Inferior parietal cortex (tissue), 1 donor: Measurements from ENCODE around the gene UBE2M.
"Not testable (repeated sequence)": the region's sequence is repeated elsewhere in the genome, so short reads cannot be mapped to it uniquely, and the experiment has no call there.

Experiments
- DNase-seq: peaks from one replicate; pipeline ENCODE4 v3.0.0-alpha.2; 2016; ENCODE audit errors: extremely low spot score

Gene UBE2M

GRCh38 chr19:58513694-58514563 lies 44.5 kb downstream of the UBE2M start:
- DNase-seq: peak; percentile 89

DNA sequence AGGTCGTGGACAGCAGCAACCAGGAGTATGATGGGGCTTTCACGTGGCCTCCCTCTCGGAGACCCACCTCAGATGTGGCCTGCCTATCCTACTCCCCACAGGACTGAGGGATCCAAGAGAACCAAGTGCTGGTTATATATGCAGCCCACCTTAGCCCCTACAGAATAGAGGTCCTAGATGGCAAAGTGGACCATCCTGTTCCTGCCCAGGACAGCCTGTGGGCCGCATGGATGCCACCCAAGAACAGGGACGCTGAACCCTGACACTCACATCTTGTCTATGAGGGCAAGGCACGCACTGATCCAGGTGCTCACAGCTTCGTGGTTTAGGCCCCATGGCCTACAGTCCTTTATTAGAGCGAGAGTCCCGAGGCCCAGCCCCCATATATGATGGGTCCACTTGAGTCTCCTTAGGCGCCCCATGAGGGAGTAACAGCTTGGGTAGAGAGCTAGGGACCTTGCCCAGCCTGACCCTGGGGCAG lies 45.2 kb downstream of the UBE2M start:
- DNase-seq: no peak

GRCh38 chr19:58511353-58512208 lies 46.8 kb downstream of the UBE2M start, which contains the start of gene SLC27A5:
Gene SLC27A5, minus strand, starts transcription at chr19:58511992. Its CDS starts 37 bp downstream, at chr19:58511955.
- no peak for DNase-seq

DNA sequence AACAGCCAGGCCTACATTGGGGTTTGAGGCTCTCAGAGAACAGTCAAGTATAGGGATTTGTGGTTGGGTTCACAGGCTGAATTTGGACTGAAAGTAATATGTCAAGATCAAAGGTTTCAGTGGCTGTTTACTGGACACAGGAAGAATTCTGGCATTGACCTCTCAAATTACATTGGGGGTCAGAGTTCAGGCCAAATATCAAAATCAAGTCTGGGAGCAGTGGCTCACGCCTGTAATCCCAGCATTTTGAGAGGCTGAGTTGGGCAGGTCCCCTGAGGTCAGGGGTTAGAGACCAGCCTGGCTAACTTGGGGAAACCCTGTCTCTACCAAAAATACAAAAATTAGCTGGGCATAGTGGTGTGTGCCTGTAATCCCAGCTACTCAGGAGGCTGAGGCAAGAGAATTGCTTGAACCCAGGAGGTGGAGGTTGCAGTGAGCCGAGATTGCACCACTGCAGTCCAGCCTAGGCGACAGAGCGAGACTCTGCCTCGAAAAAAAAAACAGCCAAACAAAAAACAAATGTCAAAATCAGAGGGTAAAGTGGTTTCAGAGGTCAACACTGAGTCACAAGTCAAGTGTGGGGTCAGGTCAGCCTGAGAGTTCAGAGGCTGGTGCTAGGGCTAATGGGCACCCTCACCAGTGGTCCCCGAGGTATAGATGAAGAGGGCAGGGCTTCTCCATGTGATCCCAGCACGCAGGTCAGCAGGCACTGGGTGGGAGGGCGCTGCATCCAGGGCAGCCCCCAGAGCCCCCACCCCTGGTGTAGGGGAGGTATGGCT lies 48.1 kb downstream of the UBE2M start:
- DNase-seq: no peak

DNA sequence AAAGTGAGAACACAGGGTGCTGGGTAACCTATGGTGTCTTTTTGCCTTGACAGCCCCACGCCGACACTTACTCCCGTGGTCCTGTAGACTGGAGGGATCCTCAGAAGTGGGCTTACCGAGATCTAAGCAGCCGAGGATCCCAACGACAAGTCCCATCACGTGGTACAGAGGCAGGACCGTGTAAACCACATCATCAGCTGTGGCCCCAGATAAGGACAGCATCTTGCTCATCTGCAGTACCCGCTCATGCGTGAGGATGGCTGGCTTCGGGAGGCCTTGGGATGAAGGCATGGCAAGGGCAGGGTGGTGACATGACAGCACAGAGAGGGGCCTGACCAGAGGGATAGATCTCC lies 48.7 kb downstream of the UBE2M start:
- no peak for DNase-seq

DNA sequence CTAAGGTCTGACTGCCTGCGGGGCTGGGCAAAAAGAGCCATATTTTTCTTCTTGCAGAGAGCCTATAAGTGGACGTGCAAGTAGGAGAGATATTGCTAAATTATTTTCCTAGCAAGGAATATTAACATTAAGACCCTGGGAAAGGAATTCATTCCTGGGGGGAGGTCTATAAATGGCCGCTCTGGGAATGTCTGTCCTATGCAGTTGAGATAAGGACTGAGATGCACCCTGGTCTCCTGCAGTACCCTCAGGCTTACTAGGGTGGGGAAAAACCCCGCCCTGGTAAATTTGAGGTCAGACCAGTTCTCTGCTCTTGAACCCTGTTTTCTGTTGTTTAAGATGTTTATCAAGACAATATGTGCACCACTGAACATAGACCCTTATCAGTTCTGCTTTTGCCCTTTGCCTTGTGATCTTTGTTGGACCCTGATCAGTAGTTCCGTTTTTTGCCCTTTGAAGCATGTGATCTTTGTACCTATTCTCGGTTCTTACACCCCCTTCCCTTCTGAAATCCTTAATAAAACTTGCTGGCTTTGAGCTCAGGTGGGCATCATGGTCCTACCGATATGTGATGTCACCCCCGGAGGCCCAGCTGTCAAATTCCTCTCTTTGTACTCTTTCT lies 50.7 kb downstream of the UBE2M start:
- DNase-seq: not testable (repeated sequence)
